Activated CD4-positive, alpha-beta T cell treated with anti-CD3 and anti-CD28 coated beads, Interleukin-2, Interleukin-6, amounts not matched to agents 100 ng/mL and 50 ng/mL, durations not matched to agents 16 hours and 8 hours (primary cell): ENCODE data around the gene CEP120.
"Not testable (repeated sequence)": the region's sequence is repeated elsewhere in the genome, so short reads cannot be mapped to it uniquely, and the experiment has no call there.

Source experiments
- DNase-seq: peaks from one replicate; pipeline ENCODE4 v3.0.0-alpha.2; 2020

Gene CEP120

DNA sequence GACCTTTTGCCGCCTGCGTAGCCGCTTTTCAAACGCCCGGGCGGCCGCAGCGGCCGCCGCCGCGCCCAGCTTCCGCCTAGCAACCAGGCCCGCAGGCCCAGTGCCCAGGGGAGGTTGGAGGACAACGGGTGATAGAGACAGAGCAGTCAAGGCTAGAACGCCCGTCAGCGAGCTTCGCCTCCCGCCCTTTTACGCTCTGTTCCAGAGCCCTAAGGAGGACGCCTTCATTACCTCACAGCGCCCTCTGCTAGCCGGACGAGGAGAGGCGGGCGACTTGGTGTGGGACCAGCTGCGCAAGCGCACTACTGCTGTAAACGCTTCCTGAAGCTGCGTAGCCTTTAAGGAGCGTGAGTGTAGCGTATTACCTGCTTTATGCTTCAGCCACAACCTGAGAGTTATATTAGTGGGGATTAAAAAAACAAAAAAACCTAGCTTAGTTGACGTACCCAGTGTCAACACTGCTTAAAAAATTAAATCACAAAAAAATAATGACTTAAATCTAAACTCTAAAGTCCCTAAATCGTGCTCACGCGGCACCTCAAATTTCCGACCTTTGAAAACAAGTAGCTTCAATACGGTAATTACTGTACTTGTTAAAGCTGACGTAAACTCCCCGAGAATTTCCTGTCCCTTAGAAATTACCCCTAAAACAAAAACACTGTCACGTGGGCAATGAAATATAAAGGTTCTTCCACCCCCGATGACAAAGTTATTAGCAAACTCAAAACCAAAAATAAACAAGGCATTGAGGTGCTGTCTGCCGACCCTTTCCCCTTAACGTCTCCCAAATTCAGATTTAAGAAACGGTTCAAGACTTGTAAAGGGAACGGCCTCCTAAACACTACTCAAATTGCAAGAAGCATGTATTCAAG lies at the start of gene CEP120:
Gene CEP120, minus strand, starts transcription at position 126 of the 872 bp plus-strand sequence. CDS start 405 bp downstream, outside the sequence.
- DNase-seq: peak; percentile 98

DNA sequence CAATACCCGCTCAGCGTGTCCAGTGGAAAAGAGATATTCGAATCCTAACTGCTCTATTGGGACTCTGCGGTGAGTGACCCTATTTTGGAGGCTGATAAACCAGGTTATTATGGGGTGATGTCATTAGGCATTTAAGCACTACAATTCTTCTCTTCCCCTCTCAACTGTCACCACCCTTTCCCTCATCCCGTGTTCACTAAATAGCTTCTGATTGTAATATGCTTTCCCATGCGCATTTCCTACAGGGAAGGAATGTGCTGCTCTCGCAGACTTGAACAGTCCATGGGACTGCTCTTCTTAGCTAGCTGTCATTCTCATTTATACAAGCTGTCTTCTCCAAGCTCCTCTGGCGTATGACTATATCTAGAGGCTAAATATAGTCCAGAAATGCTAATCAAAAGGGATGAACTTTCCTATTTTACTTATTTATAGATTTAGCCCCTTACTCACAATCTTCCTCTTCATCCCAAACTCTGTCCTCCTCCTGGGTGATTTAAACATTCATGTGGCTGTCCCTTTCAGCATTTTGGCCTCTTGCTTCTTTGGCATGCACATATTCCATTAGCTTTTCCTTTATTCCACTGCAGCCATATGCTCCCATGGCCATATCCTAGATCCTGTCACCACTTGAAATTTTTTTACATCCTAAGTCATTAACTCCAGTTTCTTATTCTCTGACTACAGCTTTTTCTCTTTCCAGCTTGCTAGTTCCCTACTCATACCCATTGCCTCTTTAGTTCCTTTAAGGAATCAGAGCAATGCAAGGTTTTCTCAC lies 49.1 kb upstream of the CEP120 start:
- DNase-seq: no peak

DNA sequence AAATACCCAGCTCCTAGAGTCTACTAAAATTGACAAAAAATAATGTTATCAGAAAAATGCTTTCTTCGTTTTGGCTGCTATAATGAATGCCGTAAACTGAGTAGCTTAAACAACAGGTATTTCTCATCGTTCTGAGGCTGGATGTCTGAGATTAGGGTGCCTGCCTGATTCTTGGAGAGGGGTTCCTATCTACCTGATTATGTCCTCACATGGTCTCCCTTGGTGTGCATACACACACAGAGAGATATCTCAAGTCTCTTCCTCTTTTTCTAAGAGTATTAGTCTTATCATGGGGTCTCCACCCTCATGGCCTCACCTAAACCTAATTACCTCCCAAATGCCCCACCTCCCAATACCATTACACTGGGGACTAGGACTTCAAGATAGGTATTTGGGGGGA lies 48.2 kb upstream of the CEP120 start:
- DNase-seq: no peak

DNA sequence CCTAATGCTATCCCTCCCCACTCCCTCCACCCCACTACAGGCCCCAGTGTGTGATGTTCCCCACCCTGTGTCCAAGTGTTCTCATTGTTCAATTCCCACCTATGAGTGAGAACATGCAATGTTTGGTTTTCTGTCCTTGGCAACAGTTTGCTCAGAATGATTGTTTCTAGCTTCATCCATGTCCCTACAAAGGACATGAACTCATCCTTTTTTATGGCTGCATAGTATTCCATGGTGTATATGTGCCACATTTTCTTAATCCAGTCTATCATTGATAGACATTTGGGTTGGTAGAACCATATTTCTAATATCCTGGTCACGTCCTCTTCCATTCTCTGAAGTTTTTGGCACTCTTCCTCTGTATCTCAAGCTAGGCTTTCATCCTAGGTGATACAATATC lies 43.6 kb upstream of the CEP120 start:
- DNase-seq: not testable (repeated sequence)

DNA sequence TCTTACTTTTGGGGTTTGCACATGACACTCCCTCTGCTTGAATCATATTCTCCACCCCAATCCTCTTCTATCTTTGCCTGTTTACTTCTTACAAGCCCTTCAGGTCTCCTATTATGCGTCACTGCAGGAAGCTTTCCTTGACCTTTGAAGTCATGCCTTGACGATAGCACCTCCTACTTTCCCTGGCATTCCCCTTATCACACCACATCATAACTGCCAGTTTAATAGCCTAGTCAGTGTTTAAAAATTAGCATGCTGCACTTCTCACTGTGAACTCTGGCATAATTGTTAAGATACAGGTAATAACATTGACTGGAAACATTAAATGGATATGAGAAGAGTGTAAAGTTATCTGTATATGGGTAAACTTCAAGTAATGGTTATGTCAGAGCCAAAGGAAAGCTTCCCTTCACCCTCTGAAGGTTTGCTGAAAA lies 37.1 kb upstream of the CEP120 start:
- DNase-seq: peak; percentile 43

DNA sequence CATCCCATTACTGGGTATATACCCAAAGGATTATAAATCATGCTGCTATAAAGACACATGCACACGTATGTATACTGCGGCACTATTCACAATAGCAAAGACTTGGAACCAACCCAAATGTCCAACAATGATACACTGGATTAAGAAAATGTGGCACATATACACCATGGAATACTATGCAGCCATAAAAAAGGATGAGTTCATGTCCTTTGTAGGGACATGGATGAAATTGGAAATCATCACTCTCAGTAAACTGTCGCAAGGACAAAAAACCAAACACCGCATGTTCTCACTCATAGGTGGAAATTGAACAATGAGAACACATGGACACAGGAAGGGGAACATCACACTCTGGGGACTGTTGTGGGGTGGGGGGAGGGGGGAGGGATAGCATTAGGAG lies 35.8 kb upstream of the CEP120 start:
- DNase-seq: not testable (repeated sequence)

DNA sequence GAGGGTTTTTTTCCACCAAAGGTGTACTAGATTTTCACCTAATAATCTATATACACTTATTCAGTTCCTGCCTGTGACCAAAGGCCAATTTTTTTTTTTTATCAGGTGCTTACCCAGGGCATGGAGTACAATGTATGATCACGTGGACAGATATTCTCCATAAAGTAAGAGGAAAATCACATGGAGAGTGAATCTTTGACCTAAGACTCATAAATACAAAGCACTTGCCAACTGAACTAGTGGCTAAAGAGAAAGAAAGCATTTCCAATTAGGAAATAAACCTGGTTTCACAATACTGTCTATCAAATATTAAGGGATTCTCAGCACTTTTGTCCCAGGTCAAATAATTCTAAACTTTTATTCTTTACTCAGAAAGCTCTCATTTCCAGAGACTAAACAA lies 33.0 kb upstream of the CEP120 start:
- DNase-seq: no peak

DNA sequence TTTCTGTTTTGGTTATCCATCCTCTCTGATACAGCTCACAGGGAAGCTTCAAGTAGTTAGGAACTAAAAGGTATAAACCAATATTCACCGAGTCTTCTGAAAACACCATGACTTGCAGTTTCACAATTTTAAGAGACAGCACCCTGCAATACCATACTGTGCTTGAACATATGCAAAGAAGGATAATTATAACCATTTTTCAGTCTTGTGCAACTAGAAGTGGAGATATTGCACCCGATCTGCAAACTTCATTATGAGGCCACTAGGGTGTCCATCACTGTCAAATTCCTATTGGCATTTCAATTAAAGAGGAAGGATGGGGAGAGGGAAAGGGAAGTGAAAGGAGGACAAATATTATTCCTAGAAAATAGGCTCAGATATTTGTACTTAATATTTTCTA lies 32.4 kb upstream of the CEP120 start:
- DNase-seq: no peak

DNA sequence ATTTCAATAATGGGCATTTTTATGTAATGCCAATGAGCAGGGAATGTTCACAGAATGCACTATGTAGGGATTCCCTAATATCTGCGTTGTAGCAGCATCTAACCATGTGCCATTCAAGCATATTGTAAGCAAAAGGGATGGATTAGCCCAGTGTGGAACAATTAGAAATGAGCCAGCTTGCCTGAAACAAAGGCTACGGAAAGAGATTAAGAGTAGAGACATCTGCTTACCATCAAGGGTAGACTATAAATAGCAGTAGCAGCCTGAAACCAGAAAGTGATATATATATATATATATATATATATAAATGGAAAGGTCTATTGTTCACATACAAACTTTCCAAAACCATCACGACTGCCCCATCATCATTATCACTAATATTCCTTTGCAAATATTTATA lies 31.9 kb upstream of the CEP120 start:
- DNase-seq: no peak

DNA sequence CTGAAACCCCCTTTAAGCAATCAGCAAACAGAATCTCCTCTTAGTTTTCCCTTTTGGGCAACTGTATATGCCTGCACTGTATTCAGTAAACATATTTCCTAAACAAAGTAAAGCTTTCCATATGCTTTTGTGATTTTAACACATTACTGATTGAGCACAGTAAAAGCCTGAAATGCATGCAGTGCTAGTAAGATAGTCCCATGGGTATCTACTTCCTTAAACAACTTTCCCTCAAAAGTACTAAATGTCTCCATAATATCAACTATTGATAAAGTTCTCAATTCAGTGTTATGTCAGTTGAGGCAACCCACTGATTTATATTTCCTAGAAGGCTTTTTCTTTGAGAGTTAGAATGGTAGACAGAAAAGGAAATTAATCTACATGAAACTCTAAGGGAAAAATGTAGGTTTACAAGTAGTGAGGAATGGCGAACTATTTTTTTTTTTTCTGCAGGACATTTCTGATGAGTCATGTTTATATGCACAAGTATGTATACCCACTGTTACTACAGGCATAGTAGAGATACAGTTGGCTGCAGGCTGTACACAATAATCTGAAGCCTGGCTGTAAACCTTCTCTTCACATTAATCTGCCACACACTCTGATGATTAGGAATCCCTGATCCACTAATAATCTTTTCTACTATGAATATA lies 31.2 kb upstream of the CEP120 start:
- DNase-seq: no peak

DNA sequence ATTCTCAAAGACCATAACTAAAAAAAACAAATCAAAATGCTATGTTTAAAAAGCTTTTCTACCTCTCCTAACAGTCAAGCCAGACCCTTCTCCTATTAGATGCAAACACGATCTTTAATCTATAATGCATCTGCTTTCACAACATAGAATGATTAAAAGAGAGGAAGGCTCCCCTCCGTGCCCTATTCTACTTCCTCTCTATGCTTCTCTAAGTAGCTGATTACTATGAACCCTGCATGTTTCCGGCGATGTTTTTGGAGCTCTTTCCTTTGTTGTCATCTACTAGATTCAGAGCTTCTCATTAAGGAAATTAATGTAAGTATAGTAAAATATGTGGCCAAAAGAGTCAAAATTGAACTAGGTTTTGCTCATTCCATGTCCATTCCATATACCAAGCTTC lies 29.2 kb upstream of the CEP120 start:
- no peak for DNase-seq

DNA sequence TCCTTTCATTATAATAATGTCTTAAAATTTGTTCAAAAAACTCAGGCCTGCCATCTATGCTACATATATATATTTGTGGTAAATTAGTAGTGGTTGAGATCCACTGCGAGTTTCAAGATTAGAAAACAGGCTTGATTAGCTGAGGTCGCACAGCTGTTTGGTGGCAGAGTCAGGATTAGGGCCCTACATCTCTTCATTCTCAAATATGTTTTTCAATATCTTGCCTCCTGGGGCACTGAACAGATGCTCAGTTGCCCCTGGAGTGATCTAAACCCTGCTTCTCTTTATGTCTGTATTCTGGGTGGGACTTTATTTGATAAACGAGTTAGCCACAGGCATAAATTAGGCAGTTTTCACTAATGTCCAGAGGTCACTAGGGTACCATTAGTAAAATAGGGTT lies 27.8 kb upstream of the CEP120 start:
- DNase-seq: no peak

DNA sequence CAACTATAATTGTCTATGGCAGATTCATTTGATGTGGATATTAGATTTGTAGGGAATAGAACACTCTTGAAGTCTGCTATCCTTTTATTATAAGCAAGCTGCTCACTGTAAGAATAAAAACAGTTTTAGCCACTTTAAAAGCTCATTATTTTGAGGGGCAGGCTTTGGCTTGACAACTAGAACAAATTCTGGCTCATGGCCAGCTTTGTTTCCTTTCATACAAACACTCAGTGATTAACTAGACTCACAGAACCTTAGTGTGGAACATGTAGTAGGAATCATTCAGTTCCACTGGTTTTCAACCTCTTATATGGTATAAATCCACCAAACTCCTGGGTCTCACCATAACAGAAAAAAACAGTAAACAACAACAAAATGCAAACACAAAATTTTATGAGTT lies 27.4 kb upstream of the CEP120 start:
- no peak for DNase-seq

DNA sequence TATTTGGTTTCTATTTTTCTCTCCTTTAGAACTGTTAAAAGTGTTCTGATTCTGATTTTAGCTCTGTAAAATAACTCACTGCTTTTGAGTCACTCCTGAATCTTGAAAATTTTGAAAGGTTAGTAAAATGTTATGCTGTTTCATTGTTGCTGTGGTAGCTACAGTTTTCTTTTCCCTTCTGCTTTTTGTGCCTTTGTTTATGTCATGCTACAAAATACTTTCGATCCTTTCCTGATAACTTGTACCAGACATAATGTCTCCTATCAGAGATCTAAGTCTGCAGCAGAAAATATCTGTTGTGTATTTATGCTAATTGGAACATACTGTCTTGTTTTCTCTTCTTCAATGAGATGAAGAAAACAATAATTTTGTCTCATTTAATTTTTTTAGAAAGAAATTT lies 26.9 kb upstream of the CEP120 start:
- DNase-seq: no peak

DNA sequence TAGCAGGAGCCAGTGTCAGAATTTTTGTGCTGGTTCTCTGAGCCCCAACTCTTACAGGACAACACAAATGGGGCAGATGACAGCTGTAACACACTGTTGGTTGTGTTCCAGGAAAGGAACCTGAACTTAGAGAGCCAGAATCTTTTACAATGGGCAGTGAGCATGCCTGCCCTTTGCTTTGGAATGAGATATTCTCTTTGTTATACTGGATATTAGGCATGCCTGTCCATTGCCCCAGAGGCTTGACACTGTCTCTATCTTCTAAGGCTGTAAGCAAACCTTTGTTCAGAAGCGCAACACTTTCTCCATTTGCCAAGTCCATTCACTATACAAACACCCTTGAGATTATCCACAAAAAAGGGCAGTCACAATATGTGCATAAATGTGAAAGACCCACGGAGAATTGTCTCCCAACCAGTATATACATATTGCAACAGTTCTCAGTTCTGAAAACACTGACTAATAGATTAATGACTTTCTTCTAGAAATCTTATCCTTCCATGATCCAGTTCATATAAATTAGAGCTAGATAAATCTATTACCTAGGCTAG lies 26.3 kb upstream of the CEP120 start:
- DNase-seq: no peak

DNA sequence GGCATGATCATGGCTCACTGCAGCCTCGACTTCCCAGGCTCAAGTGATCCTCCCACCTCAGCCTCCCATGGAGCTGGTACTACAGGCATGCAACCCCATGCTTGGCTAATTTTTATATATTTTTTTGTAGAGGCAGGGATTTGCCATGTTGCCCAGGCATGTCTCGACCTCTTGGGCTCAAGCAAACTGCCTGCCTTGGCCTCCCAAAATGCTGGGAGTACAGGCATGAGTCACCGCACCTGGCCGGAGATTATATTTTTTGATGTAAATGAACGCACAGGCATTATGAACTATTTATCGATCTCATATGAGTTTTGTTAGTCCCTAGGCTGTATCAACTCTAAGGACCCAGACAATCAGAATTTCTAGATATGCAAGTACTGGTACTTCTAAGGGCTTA lies 25.5 kb upstream of the CEP120 start:
- no peak for DNase-seq

DNA sequence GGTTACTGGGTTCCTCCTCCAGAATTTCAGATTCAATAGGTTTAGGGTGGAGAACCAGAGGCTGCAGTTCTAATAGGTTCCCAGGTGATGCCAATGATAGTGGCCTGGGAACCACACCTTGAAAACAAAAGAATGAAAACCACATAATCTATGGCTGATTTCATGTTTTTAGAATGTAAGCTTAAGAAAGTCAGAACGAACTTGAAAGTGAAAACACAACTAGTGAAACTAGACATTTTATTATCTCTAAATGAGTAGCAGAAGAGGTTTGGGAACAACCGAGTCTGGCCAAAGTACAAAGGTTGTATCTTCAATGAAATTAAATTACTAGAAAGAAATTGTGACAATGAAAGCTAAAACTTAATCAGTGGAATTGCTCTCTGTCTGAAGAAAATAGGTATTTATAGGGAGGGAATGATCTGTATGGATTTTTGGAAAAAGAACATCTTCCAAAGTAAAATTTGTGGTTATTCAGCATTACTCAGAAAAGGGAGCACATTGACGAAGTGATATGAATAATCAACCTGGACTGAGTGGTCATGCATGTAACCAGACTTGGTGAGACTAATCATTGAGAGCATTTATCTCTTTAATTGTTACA lies 24.9 kb upstream of the CEP120 start:
- DNase-seq: peak; percentile 74

DNA sequence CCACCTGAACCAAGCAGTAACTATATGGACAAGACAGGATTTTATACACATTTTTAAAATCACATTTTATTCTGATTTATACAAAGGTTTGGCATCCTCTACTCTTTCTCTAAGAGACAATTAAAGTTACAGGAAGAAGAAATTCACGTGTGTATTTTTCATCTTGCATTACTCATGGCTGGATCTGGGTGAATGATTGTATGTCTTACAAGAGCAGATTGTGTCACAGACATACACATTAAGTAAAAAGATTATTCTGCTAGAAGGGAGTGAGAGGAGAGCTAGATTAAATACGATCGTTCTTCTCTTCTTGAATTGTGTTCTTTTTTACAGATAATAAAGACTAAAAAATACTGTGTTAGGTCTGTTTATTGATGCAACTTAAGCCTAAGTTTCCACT lies 20.8 kb upstream of the CEP120 start:
- no peak for DNase-seq

DNA sequence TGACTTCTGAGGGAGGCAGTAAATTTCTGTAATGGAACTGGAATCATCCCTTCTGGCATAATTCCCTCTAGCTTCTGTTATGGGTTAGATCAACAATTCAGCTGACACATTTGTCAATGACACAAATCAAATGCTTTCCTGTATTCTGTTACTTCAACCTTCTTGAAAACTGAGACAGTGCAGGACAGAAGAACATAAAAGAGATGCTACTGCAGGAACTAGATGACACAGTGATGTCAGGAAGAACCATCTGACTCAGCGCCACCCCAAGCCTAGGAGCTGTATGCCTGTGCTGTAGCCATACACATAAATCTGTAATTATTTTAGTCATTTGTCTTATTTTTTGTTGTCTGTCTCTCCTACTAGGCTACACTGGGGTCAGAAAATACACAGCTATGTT lies 18.2 kb upstream of the CEP120 start:
- DNase-seq: peak; percentile 88

DNA sequence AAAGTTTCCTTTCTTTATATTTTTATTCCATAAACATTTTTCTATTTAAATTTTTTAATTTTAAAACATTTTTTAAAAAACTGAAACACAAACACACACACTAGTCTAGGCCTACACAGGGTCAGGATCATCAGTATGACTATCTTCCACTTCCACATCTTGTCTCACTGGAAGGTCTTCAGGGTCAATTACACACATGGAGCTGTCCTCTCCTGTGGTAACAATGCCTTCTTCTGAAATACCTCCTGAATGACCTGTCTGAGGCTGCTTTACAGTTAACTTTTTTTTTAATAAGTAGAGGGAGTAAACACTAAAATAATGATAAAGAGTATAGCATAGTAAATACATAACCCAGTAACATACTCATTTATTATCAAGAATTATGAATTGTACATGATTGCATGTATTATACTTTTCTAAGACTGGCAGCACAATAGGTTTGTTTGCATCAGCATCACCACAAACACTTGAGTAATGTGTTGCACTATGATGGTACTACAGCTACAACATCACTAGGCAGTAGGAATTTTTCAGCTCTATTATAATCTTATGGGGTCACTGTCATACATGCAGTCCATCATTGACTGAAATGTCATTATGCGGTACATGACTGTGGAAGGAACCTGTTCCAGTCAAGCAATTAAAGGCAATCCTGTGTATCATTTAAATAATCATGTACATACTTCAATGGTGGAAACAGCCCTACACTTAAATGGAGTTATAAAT lies 17.4 kb upstream of the CEP120 start:
- no peak for DNase-seq

DNA sequence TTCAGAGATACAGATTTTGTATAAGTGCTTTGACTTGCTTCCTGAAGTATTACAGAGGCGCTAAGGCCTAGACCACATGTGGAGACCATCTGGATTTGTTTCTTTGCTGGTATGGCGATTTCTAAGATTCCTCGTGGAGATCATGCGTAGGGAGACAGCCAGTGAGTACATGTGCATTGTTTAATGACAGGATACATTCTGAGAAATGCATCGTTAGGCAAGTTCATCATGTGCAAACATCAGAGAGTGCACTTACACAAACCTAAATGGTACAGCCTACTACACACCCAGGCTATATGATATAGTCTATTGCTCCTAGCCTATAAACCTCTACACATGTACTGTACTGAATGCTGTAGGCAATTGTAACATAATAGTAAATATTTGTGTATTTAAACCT lies 16.5 kb upstream of the CEP120 start:
- DNase-seq: no peak

DNA sequence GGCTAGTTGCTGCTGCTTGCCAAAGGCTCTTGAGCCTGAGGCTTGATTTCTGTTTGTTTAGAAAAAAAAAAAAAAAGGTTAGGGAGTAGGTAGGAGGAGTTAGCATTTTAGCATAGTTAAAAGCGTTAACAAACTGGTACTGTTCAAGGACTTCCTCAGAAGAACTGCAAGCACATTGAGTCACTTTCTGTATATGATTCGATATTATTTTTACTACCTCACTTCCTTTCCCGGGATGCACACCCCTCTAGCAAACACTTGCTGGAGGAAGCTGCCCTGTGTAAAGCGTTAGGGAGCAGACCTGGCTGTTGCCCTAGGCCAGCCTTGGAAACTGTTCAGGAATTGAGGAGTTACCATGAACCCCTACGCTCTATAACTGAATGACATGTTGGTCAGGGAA lies 15.7 kb upstream of the CEP120 start:
- peak; percentile 63 for DNase-seq
